Fibroblast of pulmonary artery (primary cell): Measurements from ENCODE around the gene KIF13A.

Experiments used
- DNase-seq: peaks from one replicate; pipeline ENCODE4 v3.0.0-alpha.2; 2010; ENCODE audit warnings: low read depth
- H3K4me3 ChIP-seq: replicated peaks from 2 replicates; pipeline ENCODE4 v1.5.1; 2011; ENCODE audit warnings: low read depth, mild to moderate bottlenecking, control low read depth, low read length, moderate library complexity
- CTCF ChIP-seq: IDR thresholded peaks from 2 replicates; pipeline ENCODE4 v1.5.1; 2011; ENCODE audit warnings: mild to moderate bottlenecking, control low read depth, low read length, inconsistent platforms; ENCODE audit errors: missing control alignments

KIF13A gene

GRCh38 chr6:17881085-17881858 is 106.2 kb downstream of the KIF13A start:
- TF ChIP-seq CTCF = no peak
- H3K4me3 ChIP-seq = no peak overlapping the region
- DNase-seq = no peak

GRCh38 chr6:17879184-17879583 is 108.3 kb downstream of the KIF13A start:
- DNase-seq = no peak

GRCh38 chr6:17878734-17879133 is 108.7 kb downstream of the KIF13A start:
- no peak overlapping the region for H3K4me3 ChIP-seq
- DNase-seq = no peak
- TF ChIP-seq CTCF = no peak

More at GRCh38 chr6:17879184-17879583, 108.3 kb downstream of the KIF13A start:
- TF ChIP-seq CTCF = no peak
- H3K4me3 ChIP-seq = no peak overlapping the region

GRCh38 chr6:17877895-17878440 is 109.5 kb downstream of the KIF13A start:
- TF ChIP-seq CTCF = no peak
- no peak overlapping the region for H3K4me3 ChIP-seq
- no peak for DNase-seq

GRCh38 chr6:17877196-17877894 is 110.1 kb downstream of the KIF13A start:
- no peak for TF ChIP-seq CTCF
- peak; percentile 64 for DNase-seq
- no peak overlapping the region for H3K4me3 ChIP-seq

- no peak for DNase-seq
- no peak for TF ChIP-seq CTCF
- H3K4me3 ChIP-seq = no peak overlapping the region
Observed at GRCh38 chr6:17874753-17875152, 112.7 kb downstream of the KIF13A start.
